ENCODE measurements around the gene QRSL1. TPM values are rescaled to one million over a fixed set of nuclear protein-coding genes. Genes with fewer than 3 reads are reported as not detected.
"Not testable (repeated sequence)": the region's sequence is repeated elsewhere in the genome, so short reads cannot be mapped to it uniquely, and the experiment has no call there.

Gene QRSL1
- total RNA-seq, 1 donor from 2014 or later: 14.8 TPM

- DNase-seq (ENCODE audit: low read depth): peak; percentile 89
These were observed 45.3 kb downstream of the QRSL1 start for GRCh38 chr6:106674541-106675229.

DNA sequence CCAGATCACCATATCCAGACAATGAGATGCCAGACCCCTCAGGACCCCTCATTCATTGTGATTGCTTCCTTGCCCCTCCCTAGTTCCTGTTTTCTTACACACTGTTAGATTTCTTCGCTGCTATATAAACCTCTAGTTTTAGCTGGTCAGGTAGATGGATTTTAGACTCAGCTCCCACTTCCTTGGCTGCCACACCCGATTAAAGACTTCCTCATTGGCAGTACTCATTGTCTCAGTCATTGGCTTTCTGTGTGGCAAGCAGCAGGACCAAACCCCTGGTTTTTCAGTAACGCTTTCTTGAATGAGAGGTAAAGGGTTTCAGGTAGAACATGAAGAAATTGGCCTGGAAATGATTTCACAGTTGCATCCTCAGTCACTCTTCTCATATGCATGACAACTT lies 47.9 kb downstream of the QRSL1 start:
- no peak for DNase-seq (ENCODE audit: low read depth)

GRCh38 chr6:106684011-106684410 lies 54.6 kb downstream of the QRSL1 start:
- peak; percentile 70 for DNase-seq (ENCODE audit: low read depth)

GRCh38 chr6:106685833-106686232 lies 56.5 kb downstream of the QRSL1 start:
- no peak for DNase-seq (ENCODE audit: low read depth)

- DNase-seq (ENCODE audit: low read depth): no peak
These were observed 59.0 kb downstream of the QRSL1 start for GRCh38 chr6:106688177-106688951.

- peak; percentile 97 for DNase-seq (ENCODE audit: low read depth)
These were observed 62.9 kb downstream of the QRSL1 start for GRCh38 chr6:106692112-106692818.

- no peak for DNase-seq (ENCODE audit: low read depth)
These were observed 63.4 kb downstream of the QRSL1 start for GRCh38 chr6:106692819-106693208.

- peak; percentile 66 for DNase-seq (ENCODE audit: low read depth)
These were observed 64.0 kb downstream of the QRSL1 start for GRCh38 chr6:106693418-106693817.

DNA sequence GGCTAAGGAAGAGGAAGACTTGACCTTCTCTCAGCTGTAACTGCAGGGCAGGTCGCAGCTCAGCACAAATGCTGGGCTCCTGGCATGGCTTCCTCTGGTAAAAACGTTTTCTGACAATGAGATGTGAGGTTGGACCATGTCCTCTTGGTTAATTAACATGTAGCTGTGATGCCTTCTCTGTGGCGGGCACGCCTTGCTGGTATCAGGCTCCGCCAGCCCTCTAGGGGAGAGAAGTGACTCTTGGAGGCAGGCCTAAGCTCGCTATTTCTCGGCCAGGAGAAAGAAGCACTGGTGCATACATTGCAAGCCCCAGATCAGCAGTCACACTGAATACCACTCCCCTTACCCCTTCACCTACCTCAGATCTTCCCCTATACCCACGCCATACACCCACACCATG lies 65.0 kb downstream of the QRSL1 start:
- no peak for DNase-seq (ENCODE audit: low read depth)

GRCh38 chr6:106700581-106700980 lies 71.2 kb downstream of the QRSL1 start:
- no peak for DNase-seq (ENCODE audit: low read depth)

DNA sequence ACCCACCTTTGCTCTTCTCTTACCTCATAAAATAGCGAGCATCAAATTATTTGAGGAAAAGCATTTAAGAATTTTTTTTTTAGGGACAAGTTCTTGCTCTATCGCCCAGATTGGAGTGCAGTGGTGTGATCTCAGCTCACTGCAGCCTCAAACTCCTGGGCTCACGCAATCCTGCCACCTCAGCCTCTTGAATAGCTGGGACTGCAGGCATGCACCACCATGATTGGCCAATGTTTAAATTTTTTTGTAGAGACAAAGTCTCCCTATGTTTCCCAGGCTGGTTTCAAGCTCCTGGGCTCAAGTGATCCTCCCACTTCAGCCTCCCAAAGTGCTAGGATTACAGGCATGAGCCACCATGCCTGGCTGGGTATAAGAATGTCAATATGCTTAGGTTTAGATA lies 71.8 kb downstream of the QRSL1 start:
- DNase-seq (ENCODE audit: low read depth): not testable (repeated sequence)

DNA sequence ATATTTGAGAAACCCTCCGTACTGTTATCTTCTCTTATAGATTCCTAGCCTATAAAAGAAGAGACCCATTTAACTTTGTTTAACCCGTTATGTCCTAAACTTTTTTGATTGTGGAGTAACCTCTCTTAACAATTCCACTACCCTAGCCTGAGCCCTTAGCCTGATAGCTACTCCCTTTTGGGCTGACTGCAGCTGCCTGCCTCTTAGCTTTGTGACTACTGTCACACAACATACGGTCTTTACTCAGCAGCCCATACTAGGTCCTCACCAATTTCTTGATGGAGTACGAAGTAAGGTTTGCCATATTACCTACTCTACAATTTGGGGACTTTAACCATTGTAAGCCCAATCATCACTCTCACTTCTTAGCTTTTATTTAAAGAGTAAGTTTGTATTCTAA lies 72.7 kb downstream of the QRSL1 start:
- no peak for DNase-seq (ENCODE audit: low read depth)

DNA sequence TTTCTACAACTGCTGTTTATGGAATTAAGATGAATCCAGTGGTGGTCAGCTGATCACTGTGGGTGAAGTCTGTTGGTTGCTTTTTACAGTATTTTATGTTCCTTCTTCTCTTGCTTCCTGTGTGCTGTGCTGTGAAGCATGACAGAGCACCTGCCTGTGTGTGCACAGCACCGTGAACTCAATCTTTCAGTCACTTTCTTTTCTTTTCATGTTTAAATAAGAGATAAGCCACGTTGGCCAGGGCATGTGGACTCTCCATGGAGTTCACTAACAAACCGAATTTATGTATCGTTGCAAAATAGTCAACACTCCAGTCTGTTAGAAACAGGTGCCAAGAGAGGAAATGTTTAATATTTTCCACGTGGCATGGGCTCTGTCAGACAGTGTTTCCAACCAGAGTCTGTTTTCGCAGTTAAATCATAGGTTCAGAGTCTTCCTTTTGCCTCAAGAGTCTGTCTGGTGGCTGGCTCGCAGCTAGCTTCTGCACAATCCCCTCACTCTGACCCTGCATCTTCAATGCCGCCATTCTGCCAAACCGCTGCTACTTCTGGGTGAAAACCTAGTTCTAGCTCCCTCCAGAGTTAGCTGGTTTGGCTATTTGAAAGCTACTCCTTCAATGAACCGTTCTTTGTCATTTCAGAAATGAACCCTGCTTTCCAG lies 73.2 kb downstream of the QRSL1 start:
- peak; percentile 67 for DNase-seq (ENCODE audit: low read depth)

GRCh38 chr6:106704327-106704726 lies 74.9 kb downstream of the QRSL1 start:
- no peak for DNase-seq (ENCODE audit: low read depth)

- no peak for DNase-seq (ENCODE audit: low read depth)
These were observed 75.8 kb downstream of the QRSL1 start for GRCh38 chr6:106705156-106705555.

DNA sequence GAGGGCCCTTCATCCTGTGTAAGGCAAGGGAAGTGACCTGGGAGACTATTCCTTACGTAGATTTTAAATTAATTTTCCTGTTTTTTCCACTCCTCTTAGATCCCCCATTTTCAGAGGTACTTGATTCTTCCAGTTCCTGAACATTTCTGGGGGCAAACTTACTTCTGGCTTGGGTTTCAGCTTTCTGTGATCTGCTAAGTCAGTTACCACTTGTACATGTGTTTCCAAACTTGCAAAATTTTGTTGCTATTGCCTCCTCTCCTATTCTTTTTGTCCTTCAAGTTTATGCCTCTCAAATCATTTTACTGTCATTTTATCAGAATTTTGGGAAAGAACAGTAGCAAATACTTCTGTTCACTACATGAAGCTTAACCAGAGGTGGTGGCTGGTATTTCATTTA lies 81.2 kb downstream of the QRSL1 start:
- DNase-seq (ENCODE audit: low read depth): no peak

DNA sequence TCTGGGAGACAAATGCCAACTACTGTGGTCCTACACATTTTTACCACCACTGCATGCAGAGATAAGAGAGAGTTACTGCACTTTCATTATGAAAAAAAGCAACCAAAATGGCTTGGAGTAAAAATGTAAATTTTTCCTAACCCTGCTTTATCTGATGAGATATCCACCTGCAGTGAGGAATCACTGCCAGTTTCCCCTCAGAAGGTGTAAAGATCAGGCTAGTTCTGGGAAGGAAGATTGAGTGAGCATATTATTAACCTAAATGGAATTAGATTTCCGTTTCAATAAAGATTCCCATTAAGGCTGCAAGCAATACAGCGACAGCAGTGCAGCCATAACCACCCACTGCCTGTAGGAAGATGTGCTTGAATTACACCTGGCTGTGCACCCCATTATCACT lies 84.9 kb downstream of the QRSL1 start:
- DNase-seq (ENCODE audit: low read depth): no peak

- no peak for DNase-seq (ENCODE audit: low read depth)
These were observed 86.5 kb downstream of the QRSL1 start for GRCh38 chr6:106715922-106716321.

- no peak for DNase-seq (ENCODE audit: low read depth)
These were observed 87.6 kb downstream of the QRSL1 start for GRCh38 chr6:106716966-106717365.
